ENCODE measurements around the gene GALNT11. TPM values are rescaled to one million over a fixed set of nuclear protein-coding genes. Genes with fewer than 3 reads are reported as not detected.
A peak's percentile ranks its signal among the peaks of the same experiment; 100 is the strongest.
"Not testable (repeated sequence)": the region's sequence is repeated elsewhere in the genome, so short reads cannot be mapped to it uniquely, and the experiment has no call there.

The GALNT11 gene
- total RNA-seq, 2 donors from 2014 or later: 25.1 to 28.6 TPM

GRCh38 chr7:152051968-152052367 is 26.5 kb downstream of the GALNT11 start:
- TF ChIP-seq, protein P1, sequence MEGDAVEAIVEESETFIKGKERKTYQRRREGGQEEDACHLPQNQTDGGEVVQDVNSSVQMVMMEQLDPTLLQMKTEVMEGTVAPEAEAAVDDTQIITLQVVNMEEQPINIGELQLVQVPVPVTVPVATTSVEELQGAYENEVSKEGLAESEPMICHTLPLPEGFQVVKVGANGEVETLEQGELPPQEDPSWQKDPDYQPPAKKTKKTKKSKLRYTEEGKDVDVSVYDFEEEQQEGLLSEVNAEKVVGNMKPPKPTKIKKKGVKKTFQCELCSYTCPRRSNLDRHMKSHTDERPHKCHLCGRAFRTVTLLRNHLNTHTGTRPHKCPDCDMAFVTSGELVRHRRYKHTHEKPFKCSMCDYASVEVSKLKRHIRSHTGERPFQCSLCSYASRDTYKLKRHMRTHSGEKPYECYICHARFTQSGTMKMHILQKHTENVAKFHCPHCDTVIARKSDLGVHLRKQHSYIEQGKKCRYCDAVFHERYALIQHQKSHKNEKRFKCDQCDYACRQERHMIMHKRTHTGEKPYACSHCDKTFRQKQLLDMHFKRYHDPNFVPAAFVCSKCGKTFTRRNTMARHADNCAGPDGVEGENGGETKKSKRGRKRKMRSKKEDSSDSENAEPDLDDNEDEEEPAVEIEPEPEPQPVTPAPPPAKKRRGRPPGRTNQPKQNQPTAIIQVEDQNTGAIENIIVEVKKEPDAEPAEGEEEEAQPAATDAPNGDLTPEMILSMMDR (IDR thresholded peaks at IDR 0.05): no peak

GRCh38 chr7:152052771-152053170 is 27.3 kb downstream of the GALNT11 start:
- Histone ChIP-seq H3K4me3 (no peak overlapping the region), H3K4me1 (peaks cover 0 to 14% of the 10 kb centered on the region in 2 donors), H3K27ac (no peak overlapping the region), H3K9me3 (no peaks in the 10 kb centered on the region), H3K36me3 (no peaks in the 10 kb centered on the region), H3K27me3 (no peaks in the 10 kb centered on the region)
- TF ChIP-seq, protein P1 (IDR thresholded peaks at IDR 0.05): no peak
- DNase-seq (ENCODE audit: low spot score): no peak

More at GRCh38 chr7:152051968-152052367, 26.5 kb downstream of the GALNT11 start:
- Histone ChIP-seq H3K27me3 (no peaks in the 10 kb centered on the region), H3K36me3 (no peaks in the 10 kb centered on the region), H3K4me3 (no peak overlapping the region), H3K4me1 (peaks cover 0 to 14% of the 10 kb centered on the region in 2 donors), H3K27ac (no peak overlapping the region), H3K9me3 (peaks cover 0 to 2% of the 10 kb centered on the region in 2 donors)
- DNase-seq (ENCODE audit: low spot score): no peak

DNA sequence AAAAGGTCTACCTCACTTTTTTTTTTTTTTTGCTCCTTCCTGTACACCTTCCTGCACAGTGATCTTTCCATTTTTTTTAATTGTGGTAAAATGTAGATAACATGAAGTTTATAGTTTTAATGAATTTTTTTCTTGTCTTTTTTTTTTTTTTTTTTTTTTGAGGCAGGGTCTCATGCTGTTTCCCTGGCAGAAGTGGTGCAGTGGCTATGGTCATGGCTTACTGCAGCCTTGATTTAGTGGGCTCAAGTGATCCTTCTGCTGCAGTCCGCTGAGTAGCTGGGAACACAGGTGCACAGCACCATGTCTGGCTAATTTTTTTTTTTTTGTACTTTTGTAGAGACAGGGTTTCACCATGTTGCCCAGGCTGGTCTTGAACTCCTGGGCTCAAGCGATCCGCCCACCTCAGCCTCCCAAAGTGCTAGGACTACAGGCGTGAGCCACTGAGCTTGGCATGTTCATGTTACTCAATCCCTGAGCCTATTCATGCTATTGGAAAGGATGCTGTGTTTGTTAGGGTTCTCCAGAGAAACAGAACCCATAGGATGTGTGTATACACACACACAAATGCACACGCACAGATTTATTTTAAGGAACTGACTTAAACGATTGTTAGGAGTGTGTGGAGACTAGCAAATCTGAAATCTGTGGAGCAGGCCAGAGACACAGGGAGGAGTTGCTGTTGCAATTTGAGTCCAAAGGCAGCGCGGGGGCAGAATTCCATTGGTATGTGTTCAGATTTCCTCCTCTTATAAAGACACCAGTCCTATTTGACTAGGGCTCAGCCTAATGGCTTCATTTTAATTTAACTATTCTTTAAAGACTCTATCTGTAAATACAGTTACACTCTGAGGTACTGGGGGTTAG is 29.1 kb downstream of the GALNT11 start:
- Histone ChIP-seq H3K27ac (no peak overlapping the region), H3K27me3 (no peaks in the 10 kb centered on the region), H3K4me1 (peaks cover 0 to 14% of the 10 kb centered on the region in 2 donors), H3K4me3 (no peak overlapping the region), H3K9me3 (no peaks in the 10 kb centered on the region), H3K36me3 (no peaks in the 10 kb centered on the region)
- peak; percentile 73 for DNase-seq (ENCODE audit: low spot score)
- TF ChIP-seq, protein P1 (IDR thresholded peaks at IDR 0.05): no peak

GRCh38 chr7:152056621-152057274 is 31.3 kb downstream of the GALNT11 start:
- Histone ChIP-seq H3K27me3 (no peaks in the 10 kb centered on the region), H3K4me1 (peaks cover 0 to 9% of the 10 kb centered on the region in 2 donors), H3K9me3 (no peaks in the 10 kb centered on the region), H3K27ac (no peak overlapping the region), H3K4me3 (no peak overlapping the region), H3K36me3 (no peaks in the 10 kb centered on the region)
- no peak for DNase-seq (ENCODE audit: low spot score)
- TF ChIP-seq, protein P1 (IDR thresholded peaks at IDR 0.05): no peak

GRCh38 chr7:152059311-152059710 is 33.8 kb downstream of the GALNT11 start:
- TF ChIP-seq, protein P1 (IDR thresholded peaks at IDR 0.05): no peak
- peaks cover 0 to 9% of the 10 kb centered on the region in 2 donors for H3K4me1 ChIP-seq
- no peak overlapping the region for H3K27ac ChIP-seq
- H3K4me3 ChIP-seq: no peak overlapping the region
- no peaks in the 10 kb centered on the region for H3K36me3 ChIP-seq
- H3K27me3 ChIP-seq: no peaks in the 10 kb centered on the region
- no peaks in the 10 kb centered on the region for H3K9me3 ChIP-seq
- DNase-seq (ENCODE audit: low spot score): no peak

DNA sequence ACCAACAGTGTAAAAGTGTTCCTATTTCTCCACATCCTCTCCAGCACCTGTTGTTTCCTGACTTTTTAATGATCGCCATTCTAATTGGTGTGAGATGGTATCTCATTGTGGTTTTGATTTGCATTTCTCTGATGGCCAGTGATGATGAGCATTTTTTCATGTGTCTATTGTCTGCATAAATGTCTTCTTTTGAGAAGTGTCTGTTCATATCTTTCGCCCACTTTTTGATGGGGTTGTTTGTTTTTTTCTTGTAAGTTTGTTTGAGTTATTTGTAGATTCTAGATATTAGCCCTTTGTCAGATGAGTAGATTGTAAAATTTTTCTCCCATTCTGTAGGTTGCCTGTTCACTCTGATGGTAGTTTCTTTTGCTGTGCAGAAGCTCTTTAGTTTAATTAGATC is 35.6 kb downstream of the GALNT11 start:
- not testable (repeated sequence) for H3K27ac ChIP-seq; H3K27me3 ChIP-seq; H3K36me3 ChIP-seq; DNase-seq (ENCODE audit: low spot score); H3K4me1 ChIP-seq; H3K9me3 ChIP-seq; H3K4me3 ChIP-seq

DNA sequence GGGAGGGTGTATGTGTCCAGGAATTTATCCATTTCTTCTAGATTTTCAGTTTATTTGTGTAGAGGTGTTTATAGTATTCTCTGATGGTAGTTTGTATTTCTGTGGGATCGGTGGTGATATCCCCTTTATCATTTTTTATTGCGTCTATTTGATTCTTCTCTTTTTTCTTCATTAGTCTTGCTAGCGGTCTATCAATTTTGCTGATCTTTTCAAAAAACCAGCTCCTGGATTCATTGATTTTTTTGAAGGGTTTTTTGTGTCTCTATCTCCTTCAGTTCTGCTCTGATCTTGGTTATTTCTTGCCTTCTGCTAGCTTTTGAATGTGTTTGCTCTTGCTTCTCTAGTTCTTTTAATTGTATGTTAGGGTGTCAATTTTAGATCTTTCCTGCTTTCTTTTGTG is 37.7 kb downstream of the GALNT11 start:
- H3K9me3 ChIP-seq; H3K27me3 ChIP-seq; H3K4me1 ChIP-seq; DNase-seq (ENCODE audit: low spot score); H3K27ac ChIP-seq; H3K4me3 ChIP-seq; H3K36me3 ChIP-seq: not testable (repeated sequence)

DNA sequence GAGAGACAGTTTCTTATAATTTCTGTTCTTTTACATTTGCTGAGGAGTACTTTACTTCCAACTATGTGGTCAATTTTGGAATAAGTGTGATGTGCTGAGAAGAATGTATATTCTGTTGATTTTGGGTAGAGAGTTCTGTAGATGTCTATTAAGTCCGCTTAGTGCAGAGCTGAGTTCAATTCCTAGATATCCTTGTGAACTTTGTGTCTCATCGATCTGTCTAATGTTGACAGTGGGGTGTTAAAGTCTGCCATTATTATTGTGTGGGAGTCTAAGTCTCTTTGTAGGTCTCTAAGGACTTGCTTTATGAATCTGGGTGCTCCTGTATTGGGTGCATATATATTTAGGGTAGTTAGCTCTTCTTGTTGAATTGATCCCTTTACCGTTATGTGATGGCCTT is 38.3 kb downstream of the GALNT11 start:
- not testable (repeated sequence) for H3K27me3 ChIP-seq; H3K4me3 ChIP-seq; DNase-seq (ENCODE audit: low spot score); H3K27ac ChIP-seq; H3K9me3 ChIP-seq; H3K36me3 ChIP-seq; H3K4me1 ChIP-seq

- not testable (repeated sequence) for H3K27ac ChIP-seq; H3K9me3 ChIP-seq; H3K4me1 ChIP-seq; DNase-seq (ENCODE audit: low spot score); H3K36me3 ChIP-seq; H3K4me3 ChIP-seq; H3K27me3 ChIP-seq
Measured at GRCh38 chr7:152065800-152066344, 40.4 kb downstream of the GALNT11 start.
